GM12873 (cell line): ENCODE data around the gene SMIM3.
A peak's percentile ranks its signal among the peaks of the same experiment; 100 is the strongest.

Source experiments
- CTCF ChIP-seq: IDR thresholded peaks from 2 replicates; pipeline ENCODE4 v1.5.1; 2012; ENCODE audit warnings: low read depth, mild to moderate bottlenecking, moderate library complexity, low read length, control low read depth; ENCODE audit not compliant: insufficient read depth; ENCODE audit errors: missing control alignments

Gene SMIM3

GRCh38 chr5:150789943-150790611 is 11.5 kb downstream of the SMIM3 start:
- no peak for TF ChIP-seq CTCF

GRCh38 chr5:150791536-150791935 is 13.0 kb downstream of the SMIM3 start:
- TF ChIP-seq CTCF: no peak

- no peak for TF ChIP-seq CTCF
These were observed 16.4 kb downstream of the SMIM3 start for GRCh38 chr5:150794927-150795326.

- TF ChIP-seq CTCF: no peak
These were observed 18.8 kb downstream of the SMIM3 start for GRCh38 chr5:150797384-150797783.

GRCh38 chr5:150801117-150801927 is 22.8 kb downstream of the SMIM3 start:
- peak; percentile 64 for TF ChIP-seq CTCF

GRCh38 chr5:150804388-150804787 is 25.8 kb downstream of the SMIM3 start:
- no peak for TF ChIP-seq CTCF

- TF ChIP-seq CTCF: no peak
These were observed 30.8 kb downstream of the SMIM3 start for GRCh38 chr5:150809363-150809762.
